ENCODE measurements around the gene PILRB.

Gene PILRB

DNA sequence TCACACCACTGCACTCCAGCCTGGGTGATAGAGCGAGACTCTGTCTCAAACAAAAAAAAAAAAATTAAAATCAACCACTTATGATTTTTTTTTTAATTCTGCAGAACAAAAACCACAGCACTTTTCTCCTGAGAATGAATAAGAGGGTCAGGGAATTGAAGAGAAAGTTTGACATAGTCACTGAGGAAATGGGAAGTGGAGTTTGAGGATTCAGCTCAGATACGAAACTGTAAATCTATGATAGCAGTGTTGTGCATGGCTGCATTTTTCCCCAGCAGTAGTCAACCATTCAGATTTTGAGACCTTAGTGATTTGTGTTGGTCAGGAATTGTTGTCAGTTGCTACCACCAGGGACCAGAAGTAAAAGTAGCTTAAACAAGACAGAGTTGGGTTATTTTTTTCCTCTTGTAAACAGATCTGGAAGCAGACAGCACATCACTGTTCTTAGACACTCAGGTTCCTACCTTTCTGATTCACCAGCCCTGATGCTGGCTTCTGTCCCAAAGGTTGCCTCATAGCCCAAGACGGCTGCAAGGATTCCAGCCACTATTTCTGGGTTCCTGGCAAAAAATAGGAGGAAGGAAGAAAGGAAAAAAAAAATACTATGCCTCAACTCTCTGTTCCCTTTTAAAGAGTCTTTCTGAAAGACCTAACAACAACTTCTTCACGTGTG, 35.5 kb downstream of the PILRB start:
- TF ChIP-seq, protein P1, sequence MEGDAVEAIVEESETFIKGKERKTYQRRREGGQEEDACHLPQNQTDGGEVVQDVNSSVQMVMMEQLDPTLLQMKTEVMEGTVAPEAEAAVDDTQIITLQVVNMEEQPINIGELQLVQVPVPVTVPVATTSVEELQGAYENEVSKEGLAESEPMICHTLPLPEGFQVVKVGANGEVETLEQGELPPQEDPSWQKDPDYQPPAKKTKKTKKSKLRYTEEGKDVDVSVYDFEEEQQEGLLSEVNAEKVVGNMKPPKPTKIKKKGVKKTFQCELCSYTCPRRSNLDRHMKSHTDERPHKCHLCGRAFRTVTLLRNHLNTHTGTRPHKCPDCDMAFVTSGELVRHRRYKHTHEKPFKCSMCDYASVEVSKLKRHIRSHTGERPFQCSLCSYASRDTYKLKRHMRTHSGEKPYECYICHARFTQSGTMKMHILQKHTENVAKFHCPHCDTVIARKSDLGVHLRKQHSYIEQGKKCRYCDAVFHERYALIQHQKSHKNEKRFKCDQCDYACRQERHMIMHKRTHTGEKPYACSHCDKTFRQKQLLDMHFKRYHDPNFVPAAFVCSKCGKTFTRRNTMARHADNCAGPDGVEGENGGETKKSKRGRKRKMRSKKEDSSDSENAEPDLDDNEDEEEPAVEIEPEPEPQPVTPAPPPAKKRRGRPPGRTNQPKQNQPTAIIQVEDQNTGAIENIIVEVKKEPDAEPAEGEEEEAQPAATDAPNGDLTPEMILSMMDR (IDR thresholded peaks at IDR 0.05): no peak

DNA sequence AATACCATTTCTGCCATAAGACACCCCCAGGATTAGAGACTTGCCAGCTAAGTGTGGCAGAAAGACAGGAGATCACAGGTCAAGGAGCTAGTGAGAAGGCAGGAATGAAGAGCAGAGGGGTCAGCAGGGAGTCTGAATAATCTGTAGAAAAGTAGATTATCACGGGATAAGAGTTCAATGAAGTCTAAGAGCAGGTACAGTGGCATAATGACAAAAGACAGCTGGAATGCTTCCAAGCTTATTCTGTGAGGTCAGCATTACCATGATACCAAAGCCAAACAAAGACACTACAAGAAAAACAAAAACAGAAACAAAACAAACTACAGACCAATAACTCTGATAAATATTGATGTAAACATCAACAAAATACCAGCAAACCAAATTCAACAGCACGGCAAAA, 36.2 kb downstream of the PILRB start:
- TF ChIP-seq, protein P1 (IDR thresholded peaks at IDR 0.05): no peak

DNA sequence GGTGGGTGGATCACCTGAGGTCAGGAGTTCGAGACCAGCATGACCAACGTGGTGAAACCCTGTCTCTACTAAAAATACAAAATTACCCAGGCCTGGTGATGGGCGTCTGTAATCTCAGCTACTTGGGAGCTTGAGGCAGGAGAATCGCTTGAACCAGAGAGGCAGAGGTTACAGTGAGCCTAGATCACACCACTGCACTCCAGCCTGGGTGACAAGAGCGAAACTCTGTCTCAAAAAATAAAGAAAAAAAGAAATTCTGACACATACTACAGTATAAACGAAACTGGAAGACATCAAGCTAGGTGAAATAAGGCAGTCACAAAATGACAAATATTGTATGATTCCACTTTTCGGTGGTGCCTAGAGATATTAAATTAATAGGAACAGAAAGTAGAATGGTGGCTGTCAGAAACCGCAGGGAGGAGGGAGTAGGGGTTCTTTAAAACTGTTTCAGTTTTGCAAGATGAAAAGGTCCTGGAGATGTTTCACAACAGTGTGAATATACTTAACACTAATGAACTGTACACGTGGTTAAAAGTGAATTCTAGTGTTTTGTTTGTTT, 38.6 kb downstream of the PILRB start:
- TF ChIP-seq, protein P1 (IDR thresholded peaks at IDR 0.05): no peak

DNA sequence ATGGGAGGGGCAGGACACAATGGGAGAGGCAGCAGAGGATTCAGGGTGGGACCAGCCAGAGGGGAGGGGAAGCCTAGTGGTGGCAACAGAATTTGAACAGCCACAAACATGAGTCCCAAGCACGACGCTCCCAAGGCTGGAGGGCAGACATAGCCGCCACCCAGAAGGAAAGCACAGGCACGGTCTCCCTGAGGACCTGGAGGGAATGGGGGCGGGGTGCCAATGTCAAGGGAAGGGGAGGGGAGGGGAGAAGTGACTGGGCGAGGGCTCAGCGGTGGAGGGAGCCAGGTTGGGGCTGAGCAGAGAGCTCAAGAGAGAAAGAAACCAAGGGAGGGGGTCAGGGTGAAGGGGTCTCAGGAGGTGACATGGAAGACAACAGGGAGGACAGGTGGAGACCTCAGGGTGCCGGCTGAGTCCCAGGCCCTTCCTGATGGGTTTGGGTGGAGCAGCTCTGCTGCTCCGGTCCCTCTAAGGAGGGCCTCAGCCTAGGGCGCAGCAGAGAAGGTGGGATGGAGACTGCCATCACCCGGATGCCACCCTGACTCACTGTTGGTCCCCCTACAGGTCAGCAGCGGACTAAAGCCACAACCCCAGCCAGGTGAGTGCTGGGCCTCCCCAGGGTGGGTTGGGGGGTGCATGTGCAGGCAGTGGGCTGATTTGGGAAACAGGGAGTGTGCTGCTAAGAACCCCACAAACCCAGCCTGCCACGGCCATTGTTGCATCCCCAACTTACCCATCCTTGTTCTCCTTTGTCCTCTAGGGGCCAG, 39.6 kb downstream of the PILRB start:
- TF ChIP-seq, protein P1 (IDR thresholded peaks at IDR 0.05): no peak

DNA sequence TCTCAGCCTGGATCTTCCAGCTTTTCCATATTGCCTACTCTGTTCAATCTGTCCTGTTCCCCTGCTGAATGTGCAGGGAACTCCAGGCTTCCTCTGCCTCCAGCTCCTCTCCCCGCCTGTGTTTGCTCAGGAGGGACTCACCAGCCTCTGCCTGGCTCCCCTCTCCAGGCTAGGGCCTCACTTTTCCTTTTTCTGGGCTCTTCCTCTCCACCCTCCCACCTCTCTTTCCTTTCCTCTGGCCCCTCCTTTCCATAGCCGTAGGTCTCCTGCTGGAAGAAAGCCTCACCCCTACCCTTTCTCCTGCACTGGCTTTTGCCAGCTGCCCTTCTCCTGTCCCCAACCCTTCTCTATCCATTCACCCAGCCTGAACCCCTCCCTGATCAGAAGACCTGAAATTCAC, 40.3 kb downstream of the PILRB start:
- TF ChIP-seq, protein P1 (IDR thresholded peaks at IDR 0.05): no peak

DNA sequence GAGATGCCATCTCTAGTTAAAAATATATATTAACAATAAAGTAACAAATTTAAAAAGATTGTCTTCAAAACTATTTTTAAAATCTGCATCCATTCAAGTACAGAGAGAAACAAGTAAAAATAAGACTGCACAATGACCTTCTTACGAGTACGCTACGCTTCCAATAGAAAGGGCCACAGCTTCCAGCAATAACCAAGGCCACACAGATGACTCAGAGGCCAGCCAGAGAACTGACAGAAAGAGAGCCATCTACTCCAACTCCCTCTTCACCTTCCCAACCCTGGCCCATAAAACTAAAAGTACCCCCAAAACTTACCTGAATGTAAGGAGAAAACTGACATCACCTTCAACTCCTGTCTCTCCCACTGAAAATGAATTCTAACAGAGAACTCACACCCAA, 42.1 kb downstream of the PILRB start:
- TF ChIP-seq, protein P1 (IDR thresholded peaks at IDR 0.05): no peak

DNA sequence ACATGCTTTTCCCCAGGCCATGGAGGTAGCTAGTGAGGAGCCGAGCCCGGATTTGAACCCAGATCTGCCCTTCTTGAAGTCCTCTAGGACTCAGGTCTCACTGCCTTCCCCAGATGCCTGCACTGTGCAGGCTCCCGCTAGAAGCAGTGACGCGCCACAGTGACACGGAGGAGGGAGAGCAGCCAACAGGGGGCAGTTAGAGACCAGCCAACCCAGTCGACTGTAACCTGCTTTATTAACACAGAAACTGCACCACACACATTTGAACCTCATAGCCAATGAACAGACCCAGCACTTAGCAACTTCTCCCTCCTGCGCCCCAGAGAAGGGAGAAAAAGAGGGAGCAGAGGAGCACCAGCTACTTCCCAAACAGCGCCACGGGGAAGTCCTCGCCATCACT, 42.7 kb downstream of the PILRB start:
- TF ChIP-seq, protein P1 (IDR thresholded peaks at IDR 0.05): no peak
